IMR-90 (cell line): Measurements from ENCODE around the gene MGLL. TPM values are rescaled to one million over a fixed set of nuclear protein-coding genes. Genes with fewer than 3 reads are reported as not detected.

Source experiments
- ATAC-seq: fragments of 200-7000 bp; cut with Tn5 transposase; 2 replicates; pipeline ENCODE4 v1.9.1; 2020; ENCODE audit warnings: low read depth, mild to moderate bottlenecking, moderate library complexity
- BruUV-seq: library from RNA; stranded (reverse); fragments of 400-500 nt; replicated peaks from 2 replicates; lab custom pipeline; 2021; lab: Mats Ljungman, UMichigan
- CTCF ChIA-PET: fragments of 300-600 bp; formaldehyde crosslinking; extraction: SDS; loops from one replicate; lab custom pipeline; 2021; ENCODE audit warnings: antibody characterized with exemption; lab: Yijun Ruan, JAX
- POLR2A ChIA-PET: fragments of 300-600 bp; sonication (Branson Sonifier 250); formaldehyde crosslinking; loops from one replicate; lab custom pipeline; 2022; ENCODE audit warnings: antibody characterized with exemption; ENCODE audit not compliant: unreplicated experiment; lab: Charles Lee
- DNase-seq: peaks from one replicate; pipeline ENCODE4 v3.0.0; 2013
- H2AFZ ChIP-seq: replicated peaks from 2 replicates; pipeline ENCODE3; 2013; ENCODE audit warnings: low read length, mild to moderate bottlenecking; ENCODE audit not compliant: poor library complexity
- H2AK5ac ChIP-seq: 2 replicates; pipeline ENCODE4 v1.6.1; 2013; ENCODE audit warnings: low read depth, low read length, inconsistent platforms
- H2AK9ac ChIP-seq: replicated peaks from 2 replicates; pipeline ENCODE3; 2013; ENCODE audit warnings: mild to moderate bottlenecking, low read depth, low read length, moderate library complexity; ENCODE audit not compliant: poor library complexity
- H2BK120ac ChIP-seq: 2 replicates; pipeline ENCODE4 v1.6.1; 2013; ENCODE audit warnings: low read depth, low read length, inconsistent platforms
- H2BK15ac ChIP-seq: 3 replicates; pipeline ENCODE4 v1.6.1; 2013; ENCODE audit warnings: low read depth, low read length, inconsistent platforms
- H2BK20ac ChIP-seq: 2 replicates; pipeline ENCODE4 v1.6.1; 2013; ENCODE audit warnings: low read depth, mild to moderate bottlenecking, inconsistent platforms, low read length, moderate library complexity
- H2BK5ac ChIP-seq: 2 replicates; pipeline ENCODE4 v1.6.1; 2013; ENCODE audit warnings: mild to moderate bottlenecking, low read depth, low read length, inconsistent platforms; ENCODE audit not compliant: poor library complexity, severe bottlenecking
- H3K14ac ChIP-seq: replicated peaks from 2 replicates; pipeline ENCODE4 v1.6.1; 2013; ENCODE audit warnings: low read depth, low read length, inconsistent platforms
- H3K18ac ChIP-seq: 2 replicates; pipeline ENCODE4 v1.6.1; 2013; ENCODE audit warnings: low read depth, low read length, control low read depth
- H3K23ac ChIP-seq: 2 replicates; pipeline ENCODE4 v1.6.1; 2013; ENCODE audit warnings: low read depth, low read length, inconsistent platforms
- H3K27ac ChIP-seq: 2 replicates; pipeline ENCODE4 v1.5.1; 2013; ENCODE audit warnings: mild to moderate bottlenecking, control low read depth, low read length; ENCODE audit not compliant: insufficient read depth
- H3K27me3 ChIP-seq: 2 replicates; pipeline ENCODE4 v1.6.1; 2013; ENCODE audit warnings: low read length; ENCODE audit not compliant: control insufficient read depth, insufficient read depth
- H3K36me3 ChIP-seq: 2 replicates; pipeline ENCODE4 v1.6.1; 2013; ENCODE audit warnings: low read length, mixed read lengths; ENCODE audit not compliant: control insufficient read depth, insufficient read depth
- H3K4ac ChIP-seq: 2 replicates; pipeline ENCODE4 v1.6.1; 2013; ENCODE audit warnings: low read depth, low read length, inconsistent platforms
- H3K4me1 ChIP-seq: 2 replicates; pipeline ENCODE4 v1.6.1; 2013; ENCODE audit warnings: low read length, mixed read lengths; ENCODE audit not compliant: control insufficient read depth, insufficient read depth
- H3K4me2 ChIP-seq: 2 replicates; pipeline ENCODE4 v1.6.1; 2013; ENCODE audit warnings: low read depth, mild to moderate bottlenecking, control low read depth, low read length, moderate library complexity
- H3K4me3 ChIP-seq: 2 replicates; pipeline ENCODE4 v1.5.1; 2013; ENCODE audit warnings: low read depth, mild to moderate bottlenecking, control low read depth, low read length, moderate library complexity; ENCODE audit not compliant: insufficient read depth
- H3K56ac ChIP-seq: 2 replicates; pipeline ENCODE4 v1.6.1; 2013; ENCODE audit warnings: low read length, inconsistent platforms; ENCODE audit not compliant: insufficient read depth; ENCODE audit errors: extremely low read depth
- H3K79me1 ChIP-seq, 2 experiments: 2 replicates each; pipeline ENCODE4 v1.6.1; 2013; ENCODE audit warnings: low read length in 2 of 2, inconsistent platforms in 1 of 2, low read depth in 1 of 2
- H3K9ac ChIP-seq: 2 replicates; pipeline ENCODE4 v1.6.1; 2013; ENCODE audit warnings: low read depth, low read length, control low read depth
- H3K9me1 ChIP-seq: 2 replicates; pipeline ENCODE4 v1.6.1; 2013; ENCODE audit warnings: low read length, inconsistent platforms; ENCODE audit not compliant: insufficient read depth
- H3K9me3 ChIP-seq: 2 replicates; pipeline ENCODE4 v1.6.1; 2013; ENCODE audit warnings: low read length; ENCODE audit not compliant: control insufficient read depth, insufficient read depth
- H4K20me1 ChIP-seq: 2 replicates; pipeline ENCODE4 v1.6.1; 2013; ENCODE audit warnings: low read length, inconsistent platforms; ENCODE audit not compliant: insufficient read depth
- H4K5ac ChIP-seq: 2 replicates; pipeline ENCODE4 v1.6.1; 2013; ENCODE audit warnings: mild to moderate bottlenecking, low read depth, low read length, control low read depth
- H4K8ac ChIP-seq, 2 experiments: 2 replicates each; pipeline ENCODE4 v1.6.1; 2013; ENCODE audit warnings: low read depth in 2 of 2, low read length in 2 of 2, control low read depth in 1 of 2, inconsistent platforms in 1 of 2
- H4K91ac ChIP-seq: 2 replicates; pipeline ENCODE4 v1.6.1; 2013; ENCODE audit warnings: low read depth, low read length, inconsistent platforms; ENCODE audit not compliant: insufficient read depth
- MXI1 ChIP-seq: IDR thresholded peaks from 2 replicates; pipeline ENCODE4 v1.6.1; 2012; ENCODE audit warnings: low read depth, mild to moderate bottlenecking, low read length, moderate library complexity, borderline replicate concordance
- WGBS, 2 experiments: methylation state at CpG; one replicate each; pipeline versions ENCODE4 v1.1.5 to v1.1.7; 2013; ENCODE audit warnings: missing lambda C conversion rate in 2 of 2; ENCODE audit not compliant: insufficient read length in 1 of 2; ENCODE audit errors: extremely low coverage in 2 of 2; 5-methylcytosine and 5-hydroxymethylcytosine counted together
- dilution Hi-C: fragments of 300-500 bp; cut with HindIII; formaldehyde crosslinking; loops from one replicate; pipeline ENCODE4 v1.14.3; 2018; ENCODE audit warnings: low sequenced_read_pairs; ENCODE audit not compliant: unreplicated experiment
- in situ Hi-C: fragments of 300-500 bp; cut with MboI; formaldehyde crosslinking; loops from 3 replicates; pipeline ENCODE4 v1.14.3; 2019; ENCODE audit warnings: low sequenced_read_pairs, inconsistent platforms, mixed read lengths
- intact Hi-C: fragments of 100-400 bp; cut with micrococcal nuclease; formaldehyde crosslinking; loops from 2 replicates; pipeline ENCODE4 v1.10.0; 2022
- polyA plus RNA-seq, 3 experiments: library from polyadenylated mRNA; depleted of rRNA; stranded (reverse); fragments of >200 nt; gene quantifications; 2 replicates each; pipeline ENCODE4 v1.2.3, GENCODE V29; 2012; ENCODE audit warnings: low replicate concordance in 1 of 3
- total RNA-seq: library from RNA; depleted of rRNA; stranded (reverse); fragments of >200 nt; gene quantifications from 2 replicates; pipeline ENCODE4 v1.2.3, GENCODE V29; 2012

MGLL gene
- total and polyA plus RNA-seq, 2 of the 4 experiments (the other 2 are of a cell fraction) = 23.7 to 60.6 TPM

DNA sequence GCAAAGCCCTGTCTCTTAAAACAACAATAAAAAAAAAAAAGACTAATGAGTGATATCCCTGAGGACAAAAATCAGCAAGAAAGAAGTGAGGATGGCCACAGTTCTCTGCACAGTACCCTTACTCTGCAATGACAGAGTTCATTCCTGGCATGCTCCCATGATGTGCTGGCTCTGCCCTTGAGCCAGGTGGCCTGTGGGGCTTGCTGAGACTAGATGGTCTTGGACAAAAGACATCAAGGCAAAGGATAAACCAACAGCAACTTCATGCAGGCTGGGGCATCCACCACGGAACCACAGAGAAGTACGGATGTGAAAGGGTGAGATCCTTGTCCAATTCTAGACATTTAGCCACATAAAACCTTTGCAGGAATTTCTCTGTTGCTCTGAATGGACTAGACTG is 12.7 kb downstream of the MGLL start:
- Histone ChIP-seq H3K9me1 (peaks cover 31% of the 10 kb centered on the region), H4K91ac (no peak overlapping the region), H3K4me2 (no peak overlapping the region), H2AK9ac (no peak overlapping the region), H2BK5ac (no peak overlapping the region), H3K56ac (no peak overlapping the region), H3K23ac (no peak overlapping the region), H4K5ac (no peak overlapping the region), H2AK5ac (no peak overlapping the region), H3K36me3 (peaks cover 36% of the 10 kb centered on the region), H3K27me3 (no peaks in the 10 kb centered on the region), H4K8ac (no peak overlapping the region), H3K4me1 (peaks cover 7% of the 10 kb centered on the region), H2BK20ac (no peak overlapping the region), H2BK120ac (no peak overlapping the region), H3K14ac (no peak overlapping the region), H3K4me3 (no peak overlapping the region), H3K18ac (no peak overlapping the region), H2BK15ac (no peak overlapping the region), H3K79me1 (peaks cover 64 to 86% of the 10 kb centered on the region in 2 experiments), H2AFZ (no peak overlapping the region), H4K20me1 (no peaks in the 10 kb centered on the region), H3K9ac (no peak overlapping the region), H3K27ac (no peak overlapping the region), H3K9me3 (no peaks in the 10 kb centered on the region), H3K4ac (no peak overlapping the region)
- BruUV-seq = no TSS peak
- TF ChIP-seq MXI1 = no peak
- no peak for DNase-seq
- WGBS, 2 experiments = no CpG with 5 or more reads among the region's 2 CpGs
- POLR2A ChIA-PET = no interaction called here
- no peak for ATAC-seq
- dilution Hi-C loops (no loop called here), in situ Hi-C loops (no loop called here), intact Hi-C loops (no loop called here)
- CTCF ChIA-PET = no interaction called here
